Measurements from ENCODE around the gene DRC7. TPM values are rescaled to one million over a fixed set of nuclear protein-coding genes. Genes with fewer than 3 reads are reported as not detected.

The DRC7 gene
- total RNA-seq, 2 donors from 2014 or later: not detected

- no peak for DNase-seq
- ATAC-seq: no peak
- intact Hi-C loops (cut with DNase I): no loop called here
Measured at GRCh38 chr16:57686577-57686976, 8.0 kb upstream of the DRC7 start.

GRCh38 chr16:57687363-57687929 is 7.2 kb upstream of the DRC7 start:
- ATAC-seq (no peak), DNase-seq (no peak)
- intact Hi-C loops (cut with DNase I): no loop called here

- DNase-seq (no peak), ATAC-seq (no peak)
- intact Hi-C loops (cut with DNase I): no loop called here
Measured at GRCh38 chr16:57688487-57688986, 6.1 kb upstream of the DRC7 start.

DNA sequence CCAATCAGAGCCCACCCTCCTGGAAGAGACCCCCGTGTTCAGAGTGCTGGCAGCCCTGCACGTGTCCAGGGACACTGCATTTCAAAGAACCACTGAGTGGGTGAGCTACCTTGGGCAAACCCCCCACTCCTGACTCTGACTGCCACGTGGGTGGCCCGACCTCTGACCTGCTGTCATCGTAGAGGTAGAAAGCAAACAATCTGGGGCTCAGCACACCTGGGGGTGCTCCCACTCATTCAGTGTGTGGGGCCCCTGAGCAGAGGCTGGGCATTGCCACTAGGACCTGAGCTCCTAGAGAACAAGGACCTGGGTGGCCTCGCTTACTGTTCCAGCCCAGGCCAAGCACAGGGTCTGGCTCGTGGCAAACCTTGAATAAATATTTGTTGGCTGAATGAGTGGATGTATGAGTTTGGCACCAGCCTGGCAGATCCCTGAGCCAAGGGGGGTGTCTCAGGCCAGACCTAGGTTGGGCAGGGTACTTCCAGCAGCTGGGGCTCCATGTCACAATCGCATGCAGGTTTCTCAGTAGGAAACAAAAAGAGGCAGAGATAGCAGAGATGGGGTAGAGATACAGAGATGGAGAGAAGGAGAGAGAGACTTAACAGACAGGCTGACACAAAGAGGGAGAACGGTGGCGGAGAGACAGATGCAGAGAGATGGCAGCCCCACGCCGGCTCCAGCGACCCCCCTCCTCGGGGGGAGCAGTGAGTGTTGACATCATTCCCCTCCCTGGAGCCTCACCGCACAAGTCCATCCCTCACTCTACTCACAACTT is 5.4 kb upstream of the DRC7 start:
- DNase-seq (no peak), ATAC-seq (no peak)
- intact Hi-C loops (cut with DNase I): no loop called here

DNA sequence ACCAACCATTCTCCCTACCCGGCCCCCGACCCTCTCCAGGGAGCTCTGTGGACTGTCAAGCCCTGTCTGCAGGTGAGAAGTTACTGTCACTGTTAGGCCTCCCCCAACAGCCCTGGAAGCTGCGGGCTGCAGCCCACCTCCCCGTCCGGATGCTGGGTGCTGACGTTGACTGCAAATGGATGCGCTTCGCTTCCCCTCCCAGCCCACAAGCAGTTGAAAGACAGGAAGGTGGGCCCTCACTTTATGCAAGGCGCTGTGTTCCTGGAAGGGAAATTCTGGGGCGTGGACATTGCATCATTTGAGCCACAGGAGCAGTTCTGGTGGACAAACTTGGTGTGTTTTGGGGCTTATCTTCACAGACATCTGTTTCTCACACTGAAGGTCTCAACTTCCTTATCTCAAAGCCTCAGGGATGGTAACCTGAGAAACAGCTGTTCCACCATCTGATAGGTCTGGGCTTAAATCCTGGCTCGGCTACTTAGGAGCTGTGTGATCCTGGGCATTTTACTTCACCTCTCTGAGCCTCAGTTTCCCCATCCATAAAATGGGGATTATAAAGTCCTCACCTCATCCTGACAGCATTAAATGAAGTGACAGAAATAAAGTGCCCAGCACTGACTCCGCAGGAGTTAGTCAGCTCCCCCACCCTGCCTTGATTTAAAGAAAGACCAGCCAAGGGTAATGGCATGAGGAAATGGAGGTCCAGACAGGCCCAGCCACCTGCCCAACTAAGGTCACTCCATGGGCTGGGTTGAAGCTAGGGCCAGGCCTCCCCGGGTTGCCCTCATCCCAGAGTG is 4.6 kb upstream of the DRC7 start:
- ATAC-seq: no peak
- no peak for DNase-seq
- intact Hi-C loops (cut with DNase I): no loop called here

GRCh38 chr16:57690782-57691471 is 3.7 kb upstream of the DRC7 start:
- no peak for ATAC-seq

DNA sequence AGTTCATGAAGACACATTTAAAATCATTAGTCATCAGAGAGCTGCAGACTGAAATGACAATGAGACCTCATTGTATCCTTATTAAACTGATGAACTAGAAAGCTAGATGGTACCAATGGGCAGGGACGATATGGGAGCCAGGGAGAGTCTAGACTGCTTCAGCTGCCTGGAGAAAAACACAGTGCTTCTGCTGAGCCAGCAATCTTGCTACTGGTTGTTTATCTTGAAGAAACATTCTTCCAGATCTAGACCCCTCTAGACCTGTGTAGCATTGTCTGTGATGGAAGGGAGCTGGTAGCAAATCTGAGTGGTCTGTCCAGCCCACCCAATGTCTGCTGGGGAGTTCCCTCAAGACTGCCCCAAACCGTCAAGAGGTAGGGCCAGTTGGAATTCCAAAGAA is 2.0 kb upstream of the DRC7 start:
- ATAC-seq: no peak
- no peak for DNase-seq
- intact Hi-C loops (cut with DNase I): no loop called here

More at GRCh38 chr16:57690782-57691471, 3.7 kb upstream of the DRC7 start:
- DNase-seq: no peak
- intact Hi-C loops (cut with DNase I): no loop called here

GRCh38 chr16:57693550-57693949 is 1.1 kb upstream of the DRC7 start:
- intact Hi-C loops (cut with DNase I): no loop called here
- ATAC-seq (no peak), DNase-seq (no peak)

DNA sequence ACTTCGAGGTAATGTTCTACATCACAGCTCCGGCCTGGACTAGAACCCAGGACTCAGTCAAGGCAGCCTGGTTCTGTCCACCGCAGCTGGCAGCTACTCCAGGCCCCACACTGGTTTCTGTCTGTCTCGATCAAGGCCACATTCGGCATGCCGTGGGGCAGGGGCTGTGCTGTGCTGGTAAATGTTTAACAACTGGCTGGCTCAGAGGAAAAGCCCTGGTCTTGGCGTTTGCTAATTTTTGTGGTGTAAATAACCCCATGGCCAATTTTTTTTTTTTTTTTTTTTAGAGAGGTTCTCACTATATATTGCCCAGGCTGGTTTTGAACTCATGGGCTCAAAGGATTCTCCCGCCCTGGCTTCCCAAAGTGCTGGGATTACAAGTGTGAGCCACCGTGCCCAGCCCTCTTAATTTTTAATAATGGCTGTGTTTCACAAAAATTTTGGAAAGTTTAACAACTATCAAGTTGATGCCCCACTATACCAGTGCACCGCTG is 328 bp upstream of the DRC7 start:
- ATAC-seq (no peak), DNase-seq (no peak)
- intact Hi-C loops (cut with DNase I): no loop called here

- ATAC-seq (no peak), DNase-seq (no peak)
- intact Hi-C loops (cut with DNase I): no loop called here
Measured at GRCh38 chr16:57695680-57696069, 1.1 kb downstream of the DRC7 start.

DNA sequence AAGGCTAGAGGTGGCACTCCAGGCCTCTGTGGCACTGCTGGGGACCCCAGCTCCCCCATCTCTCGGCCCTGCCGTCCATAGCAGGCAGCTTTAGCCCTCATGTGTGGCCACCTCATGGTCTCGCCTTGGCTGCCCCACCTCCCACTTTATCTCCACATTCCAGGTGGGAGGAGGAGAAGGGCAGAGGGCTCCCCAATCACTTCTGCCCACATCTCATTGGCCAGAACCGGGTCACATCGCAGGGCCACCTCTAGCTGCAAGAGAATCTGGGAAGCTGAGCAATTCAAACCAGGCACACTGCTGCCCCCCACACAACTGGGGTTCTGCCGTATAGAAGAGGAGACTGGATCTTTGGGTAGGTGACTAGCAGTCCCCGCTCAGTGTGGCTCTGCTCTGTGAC is 1.6 kb downstream of the DRC7 start:
- ATAC-seq: no peak
- no peak for DNase-seq
- intact Hi-C loops (cut with DNase I): no loop called here

DNA sequence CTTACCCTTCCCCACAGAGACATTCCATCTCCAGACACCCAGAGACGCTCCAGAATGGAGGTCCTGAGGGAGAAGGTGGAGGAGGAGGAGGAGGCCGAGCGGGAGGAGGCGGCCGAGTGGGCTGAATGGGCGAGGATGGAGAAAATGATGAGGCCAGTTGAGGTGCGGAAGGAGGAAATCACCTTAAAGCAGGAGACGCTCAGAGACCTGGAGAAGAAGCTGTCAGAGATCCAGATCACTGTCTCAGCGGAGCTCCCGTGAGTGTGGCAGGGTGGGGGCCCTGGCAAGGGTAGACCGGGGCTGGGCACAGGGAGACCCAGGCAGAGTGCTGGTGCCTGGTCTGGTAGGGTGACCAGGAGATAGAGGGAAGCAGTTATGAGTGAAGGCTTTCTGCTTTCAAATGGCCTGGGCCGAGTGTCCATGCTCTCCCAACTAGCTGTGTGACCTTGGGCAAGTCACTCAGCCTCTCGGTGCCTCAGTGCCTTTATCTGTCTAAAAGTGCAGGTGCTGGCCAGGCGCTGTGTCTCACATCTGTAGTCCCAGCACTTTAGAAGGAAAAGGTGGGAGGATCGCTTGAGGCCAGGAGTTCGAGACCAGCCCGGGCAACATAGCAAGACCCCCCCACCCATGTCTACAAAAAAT is 3.4 kb downstream of the DRC7 start:
- no peak for DNase-seq
- no peak for ATAC-seq
- intact Hi-C loops (cut with DNase I): no loop called here

DNA sequence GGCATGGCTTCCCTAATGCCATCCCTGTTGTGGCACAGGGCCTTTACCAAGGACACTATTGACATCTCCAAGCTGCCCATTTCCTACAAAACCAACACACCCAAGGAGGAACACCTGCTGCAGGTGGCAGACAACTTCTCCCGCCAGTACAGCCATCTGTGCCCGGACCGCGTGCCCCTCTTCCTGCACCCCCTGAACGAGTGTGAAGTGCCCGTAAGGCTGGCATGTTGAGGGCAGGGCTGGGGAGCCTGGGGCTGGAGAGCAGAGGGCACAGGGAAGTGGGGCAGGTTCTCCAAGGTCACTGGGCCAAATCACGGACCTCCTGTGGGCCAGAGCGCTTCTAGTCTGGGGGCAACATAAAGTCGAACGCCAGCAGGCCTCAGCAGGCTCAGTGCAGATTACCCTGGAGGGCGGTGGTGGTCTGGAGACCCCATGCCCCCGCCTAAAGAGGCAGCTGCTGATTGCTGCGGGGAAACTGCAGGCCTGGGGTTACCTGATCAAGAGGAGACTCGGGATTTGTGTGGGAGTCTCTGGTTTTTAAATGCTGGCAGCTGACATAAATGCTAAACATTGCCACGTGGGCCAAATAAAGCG is 4.3 kb downstream of the DRC7 start:
- intact Hi-C loops (cut with DNase I): no loop called here
- ATAC-seq: no peak
- no peak for DNase-seq

- ATAC-seq: no peak
- intact Hi-C loops (cut with DNase I): no loop called here
- DNase-seq: no peak
Measured at GRCh38 chr16:57699481-57699880, 4.9 kb downstream of the DRC7 start.

- intact Hi-C loops (cut with DNase I): no loop called here
- ATAC-seq: no peak
- DNase-seq: no peak
Measured at GRCh38 chr16:57699899-57700298, 5.3 kb downstream of the DRC7 start.

DNA sequence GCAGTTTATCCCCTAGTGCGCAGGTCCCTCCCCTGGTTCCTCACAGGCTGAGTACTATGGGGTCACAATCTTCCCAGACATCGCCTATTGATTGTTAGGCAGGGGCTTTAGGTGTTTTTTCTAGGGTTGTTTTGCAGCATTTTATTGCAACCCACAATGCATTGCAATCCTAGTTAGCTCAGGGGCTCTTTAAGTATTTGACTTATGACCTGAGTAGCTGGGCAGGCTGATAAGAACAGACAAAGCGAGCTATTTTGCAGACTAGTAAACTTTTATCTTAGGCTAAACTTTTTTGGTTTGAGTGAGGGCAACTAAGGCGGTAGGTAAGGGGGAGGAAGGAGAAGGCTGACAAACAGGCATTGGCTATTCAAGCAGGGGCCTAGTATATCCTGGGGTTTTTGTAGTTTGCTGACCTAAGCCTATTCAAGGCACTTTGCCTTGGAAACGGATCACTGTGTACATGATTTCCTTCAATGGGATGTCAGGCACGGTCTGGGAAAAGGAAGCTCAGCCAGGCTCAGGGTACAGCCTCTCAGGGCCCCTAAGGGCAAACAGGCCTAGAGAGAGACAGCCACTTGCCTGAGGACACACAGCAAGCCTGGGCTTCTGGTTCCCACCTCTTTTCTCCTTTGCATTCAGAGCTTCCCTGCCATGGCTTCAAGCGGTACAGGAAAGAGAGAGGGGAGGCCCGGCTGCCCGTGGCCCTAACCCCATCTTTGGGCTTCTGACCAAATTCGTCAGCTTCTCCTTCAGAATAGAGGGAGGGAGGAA is 6.4 kb downstream of the DRC7 start:
- ATAC-seq: peak; percentile 12 to 17
- intact Hi-C loops (cut with DNase I): no loop called here

DNA sequence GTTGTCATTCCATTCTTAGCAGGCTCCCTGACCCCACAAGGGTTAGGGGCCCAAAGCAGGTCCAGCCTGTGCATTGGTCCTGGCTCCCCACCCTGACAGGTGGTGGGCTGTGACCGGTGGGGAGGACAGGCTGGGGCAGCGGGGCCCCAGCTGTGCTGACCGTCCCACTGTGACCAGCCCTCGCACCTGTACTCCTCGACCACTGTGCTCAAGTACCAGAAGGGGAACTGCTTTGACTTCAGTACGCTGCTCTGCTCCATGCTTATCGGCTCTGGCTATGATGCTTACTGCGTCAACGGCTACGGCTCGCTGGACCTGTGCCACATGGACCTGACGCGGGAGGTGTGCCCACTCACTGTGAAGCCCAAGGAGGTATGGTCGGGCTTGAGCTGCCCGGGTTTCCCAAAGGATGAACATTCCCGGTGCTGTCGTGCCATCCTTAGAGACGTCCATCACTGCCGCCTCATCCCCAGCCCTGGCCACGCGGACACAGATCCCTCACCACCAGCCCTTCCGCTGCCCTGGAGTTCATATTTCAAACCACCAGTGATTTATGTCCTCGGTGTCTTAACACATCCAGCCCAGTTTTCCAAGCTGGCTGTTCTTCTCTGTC is 7.3 kb downstream of the DRC7 start:
- intact Hi-C loops (cut with DNase I): no loop called here
- DNase-seq (no peak), ATAC-seq (no peak)

More for the DNA sequence above, 6.4 kb downstream of the DRC7 start:
- no peak for DNase-seq

Measured in left cardiac atrium (tissue), 4 donors.